ENCODE measurements around the gene AFAP1L1. TPM values are rescaled to one million over a fixed set of nuclear protein-coding genes. Genes with fewer than 3 reads are reported as not detected.

The AFAP1L1 gene
- total and polyA plus RNA-seq, 2 of the 13 experiments (the other 11 are each of a cell fraction or from before 2014, with no cell fraction given) = 0.38 to 1.0 TPM

GRCh38 chr5:149345147-149345891, 73.7 kb downstream of the AFAP1L1 start, which contains the start of gene GRPEL2 (continued):
- TF ChIP-seq NR1H2 (CRISPR knock-in tag; IDR thresholded peaks at IDR 0.05; ENCODE audit: borderline replicate concordance, low read depth) (peak; percentile 44; the same call in 1 of the 2 replicates), ZNF772 (CRISPR knock-in tag; IDR thresholded peaks at IDR 0.05) (peak; percentile 53), AGO2 (optimal IDR thresholded peaks at IDR 0.05; ENCODE audit: low read depth, low read length) (peak; percentile 58), ZBTB7B (CRISPR knock-in tag; IDR thresholded peaks at IDR 0.05) (no peak; the same call in 1 of the 2 replicates), SP4 (CRISPR knock-in tag; IDR thresholded peaks at IDR 0.05) (peak; percentile 72), ZNF143 (CRISPR knock-in tag; IDR thresholded peaks at IDR 0.05) (no peak), NONO (IDR thresholded peaks at IDR 0.05) (no peak), NONO (CRISPR knock-in tag; conservative IDR thresholded peaks at IDR 0.05) (peak; percentile 94), THYN1 (CRISPR knock-in tag; IDR thresholded peaks at IDR 0.05; ENCODE audit: borderline replicate concordance, low read depth) (no peak), MLXIP (CRISPR knock-in tag; IDR thresholded peaks at IDR 0.05; ENCODE audit: borderline replicate concordance) (0 out of 2 replicates have a peak, but pooled peaks have one; percentile 14), ZFY (CRISPR knock-in tag; IDR thresholded peaks at IDR 0.05) (peak; percentile 97), ZNF644 (CRISPR knock-in tag; IDR thresholded peaks at IDR 0.05; ENCODE audit: low read depth) (no peak), ZNF660 (CRISPR knock-in tag; IDR thresholded peaks at IDR 0.05; ENCODE audit: borderline replicate concordance, low read depth) (no peak)
- TF ChIP-seq, protein P1, sequence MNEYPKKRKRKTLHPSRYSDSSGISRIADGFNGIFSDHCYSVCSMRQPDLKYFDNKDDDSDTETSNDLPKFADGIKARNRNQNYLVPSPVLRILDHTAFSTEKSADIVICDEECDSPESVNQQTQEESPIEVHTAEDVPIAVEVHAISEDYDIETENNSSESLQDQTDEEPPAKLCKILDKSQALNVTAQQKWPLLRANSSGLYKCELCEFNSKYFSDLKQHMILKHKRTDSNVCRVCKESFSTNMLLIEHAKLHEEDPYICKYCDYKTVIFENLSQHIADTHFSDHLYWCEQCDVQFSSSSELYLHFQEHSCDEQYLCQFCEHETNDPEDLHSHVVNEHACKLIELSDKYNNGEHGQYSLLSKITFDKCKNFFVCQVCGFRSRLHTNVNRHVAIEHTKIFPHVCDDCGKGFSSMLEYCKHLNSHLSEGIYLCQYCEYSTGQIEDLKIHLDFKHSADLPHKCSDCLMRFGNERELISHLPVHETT (CRISPR knock-in tag; conservative IDR thresholded peaks at IDR 0.05) = peak; percentile 81
- TF ChIP-seq, protein P2, sequence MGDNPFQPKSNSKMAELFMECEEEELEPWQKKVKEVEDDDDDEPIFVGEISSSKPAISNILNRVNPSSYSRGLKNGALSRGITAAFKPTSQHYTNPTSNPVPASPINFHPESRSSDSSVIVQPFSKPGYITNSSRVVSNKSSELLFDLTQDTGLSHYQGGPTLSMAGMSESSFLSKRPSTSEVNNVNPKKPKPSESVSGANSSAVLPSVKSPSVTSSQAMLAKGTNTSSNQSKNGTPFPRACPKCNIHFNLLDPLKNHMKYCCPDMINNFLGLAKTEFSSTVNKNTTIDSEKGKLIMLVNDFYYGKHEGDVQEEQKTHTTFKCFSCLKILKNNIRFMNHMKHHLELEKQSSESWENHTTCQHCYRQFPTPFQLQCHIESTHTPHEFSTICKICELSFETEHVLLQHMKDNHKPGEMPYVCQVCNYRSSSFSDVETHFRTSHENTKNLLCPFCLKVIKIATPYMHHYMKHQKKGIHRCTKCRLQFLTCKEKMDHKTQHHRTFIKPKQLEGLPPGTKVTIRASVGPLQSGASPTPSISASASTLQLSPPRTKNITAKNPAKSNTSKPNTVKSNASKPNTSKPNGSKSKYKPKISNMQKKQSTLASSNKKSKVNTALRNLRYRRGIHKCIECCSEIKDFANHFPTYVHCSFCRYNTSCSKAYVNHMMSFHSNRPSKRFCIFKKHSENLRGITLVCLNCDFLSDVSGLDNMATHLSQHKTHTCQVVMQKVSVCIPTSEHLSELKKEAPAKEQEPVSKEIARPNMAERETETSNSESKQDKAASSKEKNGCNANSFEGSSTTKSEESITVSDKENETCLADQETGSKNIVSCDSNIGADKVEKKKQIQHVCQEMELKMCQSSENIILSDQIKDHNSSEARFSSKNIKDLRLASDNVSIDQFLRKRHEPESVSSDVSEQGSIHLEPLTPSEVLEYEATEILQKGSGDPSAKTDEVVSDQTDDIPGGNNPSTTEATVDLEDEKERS (CRISPR knock-in tag; IDR thresholded peaks at IDR 0.05) = peak; percentile 86; the same call in 1 of the 2 replicates
- TF ChIP-seq, protein P3, sequence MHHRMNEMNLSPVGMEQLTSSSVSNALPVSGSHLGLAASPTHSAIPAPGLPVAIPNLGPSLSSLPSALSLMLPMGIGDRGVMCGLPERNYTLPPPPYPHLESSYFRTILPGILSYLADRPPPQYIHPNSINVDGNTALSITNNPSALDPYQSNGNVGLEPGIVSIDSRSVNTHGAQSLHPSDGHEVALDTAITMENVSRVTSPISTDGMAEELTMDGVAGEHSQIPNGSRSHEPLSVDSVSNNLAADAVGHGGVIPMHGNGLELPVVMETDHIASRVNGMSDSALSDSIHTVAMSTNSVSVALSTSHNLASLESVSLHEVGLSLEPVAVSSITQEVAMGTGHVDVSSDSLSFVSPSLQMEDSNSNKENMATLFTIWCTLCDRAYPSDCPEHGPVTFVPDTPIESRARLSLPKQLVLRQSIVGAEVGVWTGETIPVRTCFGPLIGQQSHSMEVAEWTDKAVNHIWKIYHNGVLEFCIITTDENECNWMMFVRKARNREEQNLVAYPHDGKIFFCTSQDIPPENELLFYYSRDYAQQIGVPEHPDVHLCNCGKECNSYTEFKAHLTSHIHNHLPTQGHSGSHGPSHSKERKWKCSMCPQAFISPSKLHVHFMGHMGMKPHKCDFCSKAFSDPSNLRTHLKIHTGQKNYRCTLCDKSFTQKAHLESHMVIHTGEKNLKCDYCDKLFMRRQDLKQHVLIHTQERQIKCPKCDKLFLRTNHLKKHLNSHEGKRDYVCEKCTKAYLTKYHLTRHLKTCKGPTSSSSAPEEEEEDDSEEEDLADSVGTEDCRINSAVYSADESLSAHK (CRISPR knock-in tag; IDR thresholded peaks at IDR 0.05; ENCODE audit: borderline replicate concordance) = no peak; the same call in 1 of the 2 replicates

Data from HepG2 (cell line).